H4 (cell line): ENCODE results near the gene ACSS1. TPM values are rescaled to one million over a fixed set of nuclear protein-coding genes. Genes with fewer than 3 reads are reported as not detected.

Experiments used
- DNase-seq: peaks from one replicate; pipeline ENCODE4 v3.0.0-alpha.2; 2015; ENCODE audit warnings: low spot score
- total RNA-seq: library from RNA; depleted of rRNA; stranded (reverse); fragments of >200 nt; shearing (Covaris generic); gene quantifications from 2 replicates; pipeline ENCODE4 v1.2.3, GENCODE V29; 2014

The ACSS1 gene
- total RNA-seq, 1 experiment from 2014 or later = 0.21 TPM

- no peak for DNase-seq
Observed at GRCh38 chr20:25058847-25059810, 1.2 kb upstream of the ACSS1 start.

DNA sequence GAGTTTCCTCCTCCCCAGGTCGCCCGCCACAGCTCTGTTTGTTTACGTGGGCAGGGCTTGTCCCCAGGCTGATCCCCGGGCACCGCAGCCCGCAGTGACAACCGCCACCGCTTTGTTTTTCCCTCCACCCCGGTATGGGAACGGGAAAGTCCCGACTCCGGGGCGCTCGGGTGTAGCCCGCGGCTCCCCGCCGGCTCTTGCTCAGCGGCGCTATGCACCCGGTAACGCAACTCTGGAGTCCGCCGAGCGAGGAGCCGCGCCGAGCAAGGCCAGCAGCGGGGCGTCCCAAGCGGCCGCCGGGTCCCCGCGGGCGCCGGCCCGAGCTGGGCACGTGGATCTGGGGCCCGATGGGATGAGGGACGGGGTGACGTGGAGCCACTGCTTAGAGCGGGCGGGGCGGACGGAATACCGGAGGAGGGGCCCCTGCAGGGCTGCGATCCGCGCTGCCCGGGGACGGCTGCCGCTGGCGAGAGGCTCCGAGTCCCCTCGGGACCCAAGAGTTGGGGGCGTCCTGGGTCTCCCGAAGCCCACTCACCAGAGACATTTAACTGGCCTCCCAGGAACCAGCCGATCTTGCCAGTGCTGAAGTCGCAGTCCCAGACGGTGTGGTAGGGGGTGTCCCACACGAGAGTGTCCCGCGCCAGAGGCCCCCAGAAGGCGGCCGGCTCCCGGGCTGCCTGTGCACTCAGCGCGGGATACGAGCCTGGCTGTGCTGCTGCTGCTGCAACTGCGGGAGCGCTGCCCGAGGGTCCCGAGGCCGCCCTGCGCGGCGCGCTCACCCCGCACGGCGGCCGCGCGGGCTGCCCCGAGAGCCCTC is 497 bp downstream of the ACSS1 start:
- DNase-seq = peak; percentile 19

DNA sequence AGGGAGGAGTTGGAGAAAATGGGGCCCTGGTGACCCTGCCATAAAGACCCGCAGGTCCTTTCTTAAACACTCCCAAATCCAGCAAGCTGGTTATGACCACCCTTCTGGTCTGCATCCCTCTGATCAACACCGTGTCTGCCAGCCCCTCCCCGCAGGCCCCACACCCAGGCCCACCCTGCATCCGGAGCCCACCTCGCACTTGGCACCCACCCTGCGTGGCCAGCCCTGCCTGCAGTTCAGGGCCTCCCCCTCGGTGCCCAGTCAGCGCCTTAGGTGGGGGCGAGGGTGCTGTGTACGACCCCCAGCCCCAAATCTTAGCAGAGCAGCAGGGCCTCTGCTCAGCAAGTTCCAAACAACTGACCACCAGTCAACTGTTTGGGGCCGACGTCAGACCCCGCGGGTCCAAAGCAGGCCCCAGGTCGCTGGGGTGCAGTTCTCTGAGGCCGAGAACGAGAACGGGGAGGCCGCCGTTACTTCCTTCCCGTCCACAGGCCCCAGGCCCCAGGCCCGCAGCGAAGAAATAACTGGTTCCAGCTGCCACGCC is 1.2 kb downstream of the ACSS1 start:
- no peak for DNase-seq

- DNase-seq = no peak
Observed at GRCh38 chr20:25055711-25056495, 2.0 kb downstream of the ACSS1 start.

DNA sequence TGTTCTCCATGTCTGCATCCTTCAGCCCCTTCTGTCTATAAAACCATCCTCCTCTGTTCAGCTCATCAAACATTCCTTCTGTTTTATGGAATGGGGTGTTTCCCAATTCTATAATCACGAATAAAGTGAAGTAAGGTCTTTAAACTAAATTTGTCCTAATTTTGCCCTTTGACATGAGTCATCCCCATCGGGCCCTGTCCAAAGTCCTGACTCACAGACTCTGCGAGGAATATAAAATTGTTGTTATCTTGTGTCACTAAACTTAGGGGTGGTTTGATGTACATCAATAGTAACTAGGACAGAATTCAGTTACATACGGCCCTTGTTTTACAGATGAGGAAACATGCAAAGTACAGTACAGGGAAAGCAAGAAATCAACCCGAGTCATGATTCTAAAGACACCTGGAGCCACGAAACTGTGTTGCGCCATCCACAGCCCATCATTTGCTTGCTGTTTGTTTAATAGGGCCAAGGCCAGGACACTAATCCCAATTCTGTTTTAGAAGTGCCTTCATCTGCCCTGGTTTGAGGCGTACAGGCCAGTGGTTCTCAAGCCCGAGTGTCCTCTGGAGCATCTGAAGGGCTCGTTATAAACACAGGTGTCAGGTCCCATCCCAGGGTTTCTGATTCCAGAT is 2.8 kb downstream of the ACSS1 start:
- DNase-seq = no peak

DNA sequence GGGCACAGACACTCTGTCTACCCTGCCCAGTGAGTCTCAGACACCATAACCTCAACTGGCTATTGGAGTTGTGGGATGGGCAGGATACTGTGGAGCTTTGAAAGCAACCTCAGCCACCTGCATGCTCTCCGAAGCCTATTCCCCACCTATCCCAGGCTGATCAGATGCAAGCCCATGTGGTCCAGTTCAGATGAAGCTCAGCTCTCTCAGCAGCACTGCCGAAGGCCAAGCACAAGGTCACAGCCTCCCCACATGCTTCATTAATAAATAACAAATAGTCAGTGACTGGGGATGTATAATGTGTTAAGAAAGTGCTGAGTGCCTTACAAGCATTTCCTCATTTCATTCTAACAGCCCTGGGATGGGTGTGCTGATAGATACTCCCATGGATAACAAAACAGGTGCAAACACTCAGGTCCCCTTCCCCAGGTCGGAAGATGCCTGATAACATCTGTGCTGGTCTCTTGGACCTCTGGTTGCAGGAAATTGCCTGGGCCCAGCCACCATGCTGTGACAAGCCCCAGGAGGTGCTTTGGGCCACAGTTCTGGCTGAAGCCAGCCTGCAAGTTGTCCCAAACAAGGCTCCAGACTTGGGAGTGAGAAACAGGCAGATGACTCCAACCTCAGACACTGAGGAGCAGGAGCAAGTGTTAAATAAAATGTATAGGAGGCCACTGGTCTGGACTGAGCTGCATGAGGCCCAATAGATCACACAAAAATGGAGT is 3.7 kb downstream of the ACSS1 start:
- DNase-seq = no peak

DNA sequence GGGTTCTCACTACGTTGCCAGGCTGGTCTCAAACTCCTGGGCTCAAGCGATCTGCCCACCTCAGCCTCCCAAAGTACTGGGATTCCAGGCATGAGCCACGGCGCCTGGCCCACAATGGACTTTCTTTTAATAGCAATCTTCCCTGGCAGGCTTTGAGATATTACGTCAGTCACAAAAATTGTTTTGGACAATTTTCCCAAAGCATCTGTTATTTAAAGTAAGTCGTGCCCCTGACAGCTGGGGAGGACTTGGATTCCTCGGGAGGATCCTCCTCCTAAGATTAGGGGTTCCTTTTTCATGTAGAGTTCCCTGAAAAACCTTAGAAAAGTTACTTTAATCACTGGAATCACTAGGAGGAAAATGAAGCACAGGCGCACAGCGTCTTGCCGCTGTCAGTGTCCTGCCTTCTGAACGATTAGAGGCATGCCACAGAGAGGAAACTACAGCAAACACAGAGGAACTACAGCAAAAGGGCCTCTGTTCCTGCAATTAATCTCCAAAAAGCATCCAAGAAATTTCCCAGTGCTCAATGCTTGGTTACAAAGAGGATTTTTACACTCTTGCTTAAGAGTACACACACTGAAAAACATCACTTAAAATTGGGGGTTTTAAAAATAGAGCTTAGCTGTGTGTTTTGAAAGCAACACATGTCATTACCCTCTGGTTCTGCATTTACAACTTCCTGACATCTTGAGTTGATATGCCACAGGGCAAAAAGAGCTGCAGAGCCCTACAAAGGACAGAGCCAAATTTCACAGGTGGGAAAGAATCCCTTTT is 4.5 kb downstream of the ACSS1 start:
- no peak for DNase-seq

DNA sequence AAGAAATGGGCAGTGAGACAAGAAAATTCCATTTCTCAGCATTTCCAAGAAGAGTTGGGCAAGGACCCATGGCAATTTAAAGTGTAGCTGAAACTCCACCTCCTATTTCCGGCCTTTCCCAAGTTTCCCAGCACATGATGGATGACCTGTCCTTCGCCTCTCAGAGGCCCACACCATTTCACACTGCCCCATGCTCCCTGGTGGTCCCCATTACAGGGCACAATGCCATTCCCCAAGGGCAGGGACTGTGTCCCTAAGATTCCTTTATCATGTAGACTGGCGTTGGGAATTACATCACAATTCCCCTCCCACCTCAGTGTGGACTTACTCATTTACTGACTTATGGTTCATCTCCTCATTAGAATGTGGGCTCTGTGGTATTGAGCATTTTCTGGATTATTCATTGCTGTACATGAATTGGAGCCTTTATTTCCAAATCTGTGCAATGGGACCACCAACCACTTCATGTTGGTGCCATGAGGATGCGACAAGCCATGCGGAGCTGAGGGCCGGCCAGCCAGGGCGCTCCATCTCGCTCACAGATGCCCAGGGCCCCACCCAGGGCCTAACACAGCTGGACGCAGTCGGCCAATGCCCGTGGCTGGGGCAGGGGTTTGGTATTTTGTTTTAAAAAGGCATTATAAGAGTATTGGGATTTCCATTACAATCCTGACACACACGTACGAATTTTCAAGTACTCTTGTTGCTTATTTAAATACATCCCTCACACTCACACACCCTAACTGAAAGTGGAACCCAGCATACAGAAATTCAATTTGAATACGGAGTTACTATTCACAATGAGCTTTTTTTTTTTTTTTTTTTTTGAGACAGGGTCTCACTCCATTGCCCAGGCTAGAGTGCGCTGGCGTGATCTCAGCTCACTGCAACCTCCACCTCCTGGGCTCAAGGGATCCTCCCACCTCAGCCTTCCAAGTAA is 5.4 kb downstream of the ACSS1 start:
- no peak for DNase-seq

DNA sequence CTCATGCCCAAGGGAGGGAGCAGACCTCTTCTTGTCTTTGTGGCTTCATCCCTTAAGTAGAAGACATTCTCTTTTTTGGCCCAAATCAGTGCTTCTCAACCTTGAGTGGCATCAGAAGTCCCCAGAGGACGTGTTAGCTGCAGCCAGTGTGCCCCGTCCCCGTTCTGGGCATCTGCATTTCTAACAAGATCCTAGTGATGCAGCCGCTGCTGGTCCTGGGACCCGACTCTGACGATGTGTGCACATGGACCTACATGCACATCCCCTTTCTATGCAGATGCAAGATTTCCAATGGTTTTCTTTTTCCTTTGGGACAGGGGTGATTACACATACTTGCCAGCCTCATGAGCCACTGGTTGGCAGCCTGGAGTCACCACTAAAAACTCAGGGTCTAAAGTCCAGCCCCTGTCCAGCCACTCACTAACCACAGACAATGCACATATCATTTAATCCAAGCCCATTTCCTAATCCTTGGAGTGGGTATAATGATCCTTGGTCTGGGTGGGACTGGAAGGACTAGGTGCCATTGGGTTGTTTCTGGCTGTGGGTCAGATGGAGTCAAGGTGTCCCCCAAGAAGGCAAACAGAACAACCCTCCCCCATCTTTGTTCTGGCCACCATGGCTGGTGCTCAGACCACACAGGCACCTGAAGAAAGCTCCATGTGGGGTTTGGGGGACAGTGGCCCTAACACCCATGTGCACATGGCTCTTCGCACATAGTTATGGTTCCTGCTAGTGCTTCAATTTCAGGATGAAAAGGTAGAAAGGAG is 6.4 kb downstream of the ACSS1 start:
- DNase-seq = no peak

DNA sequence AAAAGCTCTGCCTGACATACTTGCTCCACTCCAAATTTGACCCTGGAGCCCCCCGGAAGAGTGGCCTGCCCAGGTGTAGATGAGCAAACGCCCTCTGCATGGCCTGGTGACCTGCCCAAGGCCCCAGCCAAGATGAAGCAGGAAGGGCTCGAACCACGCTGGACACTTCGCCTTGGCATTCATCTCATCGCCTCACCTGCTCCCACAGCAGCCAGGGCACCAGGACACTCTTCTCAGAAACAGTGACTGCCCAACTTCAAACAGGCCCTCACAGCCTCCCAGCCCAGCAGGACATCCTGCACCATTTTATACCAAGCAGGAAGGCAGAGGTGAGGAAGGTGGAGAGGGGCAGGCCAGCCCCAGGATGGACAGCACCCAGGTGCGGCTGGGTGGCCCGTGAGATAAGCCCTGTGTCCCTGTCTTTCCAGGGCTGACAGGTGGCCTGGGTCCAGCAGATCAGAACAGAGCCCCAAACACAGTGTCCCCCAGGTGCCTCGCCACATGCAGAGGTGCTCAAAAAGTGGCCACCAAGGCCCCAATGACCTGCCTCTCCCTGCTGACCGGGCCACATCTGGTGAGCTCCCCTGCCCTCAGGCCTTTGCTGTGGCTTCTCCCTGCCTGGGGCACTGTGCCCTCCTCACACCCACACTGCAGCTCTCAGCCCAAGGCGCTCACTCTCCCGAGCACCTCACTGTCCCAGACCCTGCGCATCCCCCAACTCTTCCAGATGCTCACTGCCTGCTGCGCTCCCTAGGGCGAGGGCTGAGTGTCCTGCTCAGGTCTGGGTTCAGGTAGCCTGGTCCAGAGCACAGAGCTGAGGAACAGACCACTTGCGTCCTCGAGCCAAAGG is 7.2 kb downstream of the ACSS1 start:
- no peak for DNase-seq

GRCh38 chr20:25050082-25050481 is 7.9 kb downstream of the ACSS1 start:
- no peak for DNase-seq

DNA sequence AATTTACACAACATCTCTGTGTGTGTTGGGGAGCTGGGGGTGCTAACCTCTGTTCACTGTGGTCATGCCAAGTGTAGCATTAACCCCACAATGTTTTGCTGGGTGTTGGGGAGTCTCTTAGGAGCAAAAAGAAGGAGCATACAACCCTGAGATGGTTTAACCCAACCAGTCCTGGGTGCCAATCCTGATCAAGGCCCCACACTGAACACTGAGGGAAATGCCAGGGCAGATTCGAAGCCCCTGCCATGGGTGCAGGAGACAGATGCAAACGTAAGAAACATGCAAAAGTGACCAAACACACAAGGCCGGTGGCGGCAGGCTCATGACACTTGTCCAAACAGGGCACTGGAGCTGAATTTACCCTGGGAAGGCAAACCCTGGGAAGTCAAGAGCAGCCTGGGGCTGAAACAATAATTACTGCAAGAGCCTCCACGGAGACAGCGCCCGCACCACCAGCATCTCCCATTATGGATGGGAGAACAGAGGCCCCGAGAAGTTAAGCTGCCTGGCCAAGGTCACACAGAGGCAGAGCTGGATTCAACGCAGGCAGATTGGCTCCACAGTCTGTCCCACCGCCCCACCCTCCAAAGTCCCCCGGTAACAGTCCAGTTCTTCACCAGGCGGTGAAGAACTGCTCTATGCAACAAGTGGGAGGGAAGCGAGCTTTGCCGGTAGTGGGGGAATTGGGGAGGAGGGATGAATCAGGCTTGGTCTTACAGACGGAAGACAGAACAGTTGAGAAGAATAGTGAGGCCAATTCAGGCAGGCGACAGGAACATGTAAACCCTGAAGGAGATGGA is 8.5 kb downstream of the ACSS1 start:
- DNase-seq = no peak

DNA sequence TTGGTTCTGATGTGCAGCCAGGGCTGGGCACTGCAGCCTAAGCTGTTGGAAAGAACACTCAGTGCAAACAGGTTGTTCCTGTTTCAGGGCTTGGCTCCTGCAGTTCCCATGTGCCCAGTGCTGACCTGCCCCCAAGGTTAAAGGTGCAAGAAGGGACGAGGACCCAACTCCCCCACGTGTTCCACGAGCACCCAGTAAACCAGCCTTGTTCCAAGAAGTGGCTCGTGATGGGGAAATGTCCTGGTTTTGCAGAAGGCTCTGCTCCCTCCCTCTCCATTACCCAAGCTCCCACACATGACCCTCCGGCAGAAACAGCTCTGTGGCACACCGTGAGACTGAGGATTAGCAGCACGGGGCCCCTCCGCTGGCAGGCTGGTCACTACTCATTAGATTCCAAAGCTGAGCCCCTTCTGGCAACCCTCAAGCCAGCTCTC is 9.4 kb downstream of the ACSS1 start:
- DNase-seq = no peak

GRCh38 chr20:25047766-25048165 is 10.2 kb downstream of the ACSS1 start:
- no peak for DNase-seq

GRCh38 chr20:25046736-25047666 is 10.9 kb downstream of the ACSS1 start:
- DNase-seq = no peak
